Sigmoid colon (tissue), 4 donors: ENCODE data around the gene FMO1.
"Not testable (repeated sequence)": the region's sequence is repeated elsewhere in the genome, so short reads cannot be mapped to it uniquely, and the experiment has no call there.

ENCODE experiments used
- CTCF ChIP-seq, 4 experiments: fragments of 450-650 bp in 3 of 4; fragments of 200-600 bp in 1 of 4; IDR thresholded peaks; one replicate each; pipeline ENCODE4 v1.5.1; 2016 to 2019; ENCODE audit warnings: antibody characterized with exemption in 4 of 4, mild to moderate bottlenecking in 3 of 4, moderate library complexity in 2 of 4
- EP300 ChIP-seq, 4 donors: sonication (generic); formaldehyde crosslinking; IDR thresholded peaks; one replicate each; pipeline ENCODE4 v1.6.1; 2017; ENCODE audit warnings: antibody characterized with exemption in 4 of 4
- POLR2A ChIP-seq, 2 donors: fragments of 450-650 bp; IDR thresholded peaks; one replicate each; pipeline ENCODE4 v1.6.1; 2016; ENCODE audit warnings: antibody characterized with exemption in 2 of 2, mild to moderate bottlenecking in 2 of 2, moderate library complexity in 2 of 2
- POLR2AphosphoS5 ChIP-seq, 4 donors: sonication (generic); formaldehyde crosslinking; IDR thresholded peaks; one replicate each; pipeline ENCODE4 v1.6.1; 2017; ENCODE audit warnings: antibody characterized with exemption in 4 of 4

GRCh38 chr1:171224257-171224656 lies 24.0 kb upstream of the FMO1 start:
- not testable (repeated sequence) for TF ChIP-seq CTCF, POLR2A, POLR2AphosphoS5, EP300 (IDR thresholded peaks at IDR 0.05)
